GM19395 (cell line): ENCODE measurements around the gene IARS1.

Experiments used
- ATAC-seq: cut with Tn5 transposase; IDR thresholded peaks from one replicate; pipeline ENCODE4 v1.9.1; 2021; ENCODE audit warnings: mild to moderate bottlenecking, moderate library complexity; ENCODE audit not compliant: unreplicated experiment

IARS1 gene

GRCh38 chr9:92295827-92296258 lies 2.3 kb upstream of the IARS1 start:
- no peak for ATAC-seq

DNA sequence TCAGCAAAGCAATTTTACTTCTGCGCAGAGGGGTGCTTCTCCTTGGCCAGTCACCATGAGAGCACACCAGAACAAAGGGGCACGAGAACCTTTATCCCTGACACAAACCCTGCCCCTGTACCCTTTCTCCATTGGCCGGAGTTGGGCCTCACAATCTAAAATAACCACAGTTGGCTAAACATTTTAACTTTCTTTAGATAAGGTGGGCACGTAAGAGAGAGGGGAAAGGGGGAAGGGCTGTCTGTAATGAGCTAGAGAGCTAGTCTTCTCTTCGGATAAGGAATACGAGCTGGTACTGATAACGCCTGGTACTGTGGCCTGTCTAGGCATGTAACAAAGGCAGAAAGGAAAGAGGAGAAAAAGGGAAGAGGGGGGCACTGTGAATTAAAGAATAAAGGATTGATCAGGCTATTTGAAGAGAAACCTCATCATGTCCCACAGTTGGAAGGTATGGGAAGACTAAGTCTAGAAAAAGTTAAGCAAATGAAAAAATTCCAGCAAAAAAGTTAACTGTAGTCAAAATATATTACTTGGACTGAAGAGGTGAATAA lies 1.8 kb upstream of the IARS1 start:
- ATAC-seq, result no peak

DNA sequence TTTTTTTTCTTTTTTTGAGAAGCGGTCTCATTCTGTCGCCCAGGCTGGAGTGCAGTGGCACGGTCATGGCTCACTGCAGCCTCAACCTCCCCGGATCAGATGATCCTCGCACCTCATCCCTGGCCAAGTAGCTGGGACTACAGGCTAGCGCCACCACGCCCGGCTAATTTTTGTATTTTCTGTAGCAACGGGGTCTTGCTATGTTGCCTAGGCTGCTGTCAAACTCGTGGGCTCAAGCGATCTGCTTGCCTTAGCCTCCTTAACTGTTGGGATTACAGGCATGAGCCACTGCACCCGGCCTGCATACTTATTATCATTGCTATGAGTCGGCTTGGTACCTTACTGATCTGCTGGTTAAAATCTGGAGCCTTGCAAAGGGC lies 790 bp upstream of the IARS1 start:
- no peak for ATAC-seq

- no peak for ATAC-seq
These were observed 482 bp downstream of the IARS1 start for GRCh38 chr9:92293075-92293354.

GRCh38 chr9:92292338-92293074 lies 991 bp downstream of the IARS1 start:
- ATAC-seq, result no peak

GRCh38 chr9:92291577-92291976 lies 1.9 kb downstream of the IARS1 start:
- ATAC-seq, result no peak

GRCh38 chr9:92290785-92291429 lies 2.6 kb downstream of the IARS1 start:
- ATAC-seq, result no peak

DNA sequence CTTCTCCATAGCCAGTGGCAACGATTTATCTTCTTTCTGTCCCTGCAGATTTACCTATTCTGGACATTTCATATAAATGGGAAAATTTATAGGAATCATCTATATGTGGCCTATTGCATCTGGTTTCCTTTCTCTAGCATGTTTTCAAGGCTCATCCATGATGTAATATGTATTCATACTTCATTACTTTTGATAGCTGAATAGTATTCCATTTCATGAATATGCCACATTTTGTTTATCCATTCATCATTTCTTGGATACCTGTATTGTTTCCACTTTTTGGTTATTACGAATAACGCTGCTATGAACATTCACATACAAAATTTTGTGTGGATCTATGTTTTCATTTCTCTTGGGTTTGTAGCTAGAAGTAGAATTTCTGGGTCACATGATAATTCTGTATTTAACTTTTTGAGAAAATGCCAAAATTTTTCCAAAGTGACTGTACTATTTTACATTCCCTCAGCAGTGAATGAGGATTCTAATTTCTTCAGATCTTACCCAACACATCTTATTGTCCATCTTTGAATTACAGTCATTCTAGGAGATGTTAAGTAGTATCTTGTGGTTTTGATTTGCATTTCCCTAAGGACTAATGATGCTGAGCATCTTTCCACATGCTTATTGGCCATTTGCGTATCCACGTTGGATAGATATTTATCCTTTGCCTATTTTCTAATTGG lies 3.6 kb downstream of the IARS1 start:
- no peak for ATAC-seq

GRCh38 chr9:92279302-92279701 lies 14.2 kb downstream of the IARS1 start:
- no peak for ATAC-seq

- ATAC-seq, result no peak
These were observed 15.4 kb downstream of the IARS1 start for GRCh38 chr9:92278110-92278509.

- no peak for ATAC-seq
These were observed 17.0 kb downstream of the IARS1 start for GRCh38 chr9:92276331-92277032.

DNA sequence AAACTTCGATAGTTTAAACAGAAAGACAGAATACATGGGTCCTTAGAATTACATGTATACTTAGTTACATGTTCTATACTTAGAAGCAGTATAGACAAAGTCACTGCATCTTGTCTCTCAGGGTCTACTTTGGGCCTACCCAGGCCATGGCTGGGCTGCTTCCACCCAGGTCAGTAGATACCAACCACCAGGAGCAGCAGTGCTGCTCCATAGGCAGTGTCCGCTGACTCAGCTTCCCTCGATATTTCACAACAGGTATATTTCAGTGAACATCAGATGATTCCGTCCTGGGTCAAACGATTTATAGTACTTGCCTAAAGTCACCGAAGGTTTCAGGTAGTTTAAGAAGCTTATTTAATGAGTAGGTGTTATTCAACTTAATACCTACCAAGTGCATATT lies 18.0 kb downstream of the IARS1 start:
- ATAC-seq, result no peak

- no peak for ATAC-seq
These were observed 23.0 kb downstream of the IARS1 start for GRCh38 chr9:92270511-92270910.

- ATAC-seq, result no peak
These were observed 27.0 kb downstream of the IARS1 start for GRCh38 chr9:92266486-92266885.

DNA sequence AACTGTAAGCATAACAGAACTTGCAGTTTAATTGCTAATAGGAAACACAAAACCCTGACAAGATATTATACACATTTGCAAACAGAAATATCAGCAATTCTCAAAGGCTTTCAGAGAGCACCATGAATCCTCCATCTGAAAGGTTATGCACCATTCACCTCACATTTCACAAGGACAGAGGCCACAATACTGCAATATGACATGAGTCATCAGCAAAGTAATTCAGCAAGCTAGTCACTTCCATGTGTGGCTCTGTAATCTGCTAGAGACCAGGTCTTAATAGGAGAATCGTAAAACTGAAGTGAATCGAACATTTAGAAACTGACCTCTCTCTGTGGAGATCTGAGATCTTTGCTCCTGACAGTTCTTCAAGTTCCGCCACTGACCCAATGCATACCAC lies 28.3 kb downstream of the IARS1 start:
- ATAC-seq, result no peak

DNA sequence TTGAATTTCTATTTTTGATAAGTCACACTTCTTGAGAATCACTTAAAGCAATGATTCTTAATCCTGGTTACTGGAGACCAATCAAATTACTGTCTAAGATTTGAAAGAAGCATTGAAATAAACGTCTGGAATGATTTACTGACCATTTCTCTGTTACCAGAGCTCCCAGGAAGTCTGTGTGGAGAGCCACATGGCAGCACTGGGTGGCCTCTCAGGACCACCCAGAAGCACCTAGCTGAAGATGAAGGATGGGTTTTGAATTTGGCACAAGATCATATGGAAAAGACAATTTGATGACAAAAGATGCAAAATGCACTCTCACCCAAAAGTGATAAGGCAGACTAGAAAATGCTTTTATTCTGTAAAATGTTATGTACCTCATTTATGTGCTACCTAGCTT lies 30.4 kb downstream of the IARS1 start:
- ATAC-seq, result no peak

DNA sequence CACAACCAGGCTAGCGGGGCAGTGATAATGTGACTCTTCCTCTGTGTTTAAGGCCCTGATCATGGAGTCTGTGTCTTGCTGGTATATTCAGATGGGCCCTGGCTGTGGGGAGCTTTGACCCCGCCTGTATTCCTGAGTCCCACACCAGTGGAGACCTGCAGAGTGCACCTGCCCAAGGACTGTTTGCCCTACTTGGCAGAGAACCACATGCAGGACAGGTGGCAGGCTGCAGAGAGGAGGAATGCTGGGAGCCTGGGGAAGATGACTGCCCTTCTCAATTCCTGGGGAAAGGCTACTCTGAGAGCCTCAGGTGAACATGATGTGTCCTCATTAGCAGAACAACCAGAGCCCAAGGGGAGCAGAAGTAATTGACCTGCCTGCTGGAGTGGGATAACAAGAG lies 36.2 kb downstream of the IARS1 start:
- no peak for ATAC-seq

GRCh38 chr9:92254381-92255337 lies 38.8 kb downstream of the IARS1 start:
- no peak for ATAC-seq

DNA sequence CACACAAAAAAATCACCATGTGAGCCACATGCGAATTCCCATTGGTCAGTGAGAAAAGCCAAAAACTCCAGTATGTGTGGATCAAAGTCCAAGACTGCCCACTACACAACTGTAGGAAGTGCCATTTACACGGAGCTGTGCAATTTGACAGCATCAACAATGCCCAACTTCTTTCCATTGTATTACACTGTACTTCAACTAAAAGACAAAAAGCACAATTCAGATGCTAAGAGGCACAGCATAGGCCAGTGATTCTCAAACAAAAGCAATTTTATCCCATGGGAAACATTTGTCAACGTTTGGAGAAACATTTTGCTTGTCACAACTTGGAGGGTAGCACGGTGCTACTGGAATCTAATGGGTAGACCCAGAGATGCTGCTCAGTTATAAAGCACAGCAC lies 39.8 kb downstream of the IARS1 start:
- no peak for ATAC-seq

DNA sequence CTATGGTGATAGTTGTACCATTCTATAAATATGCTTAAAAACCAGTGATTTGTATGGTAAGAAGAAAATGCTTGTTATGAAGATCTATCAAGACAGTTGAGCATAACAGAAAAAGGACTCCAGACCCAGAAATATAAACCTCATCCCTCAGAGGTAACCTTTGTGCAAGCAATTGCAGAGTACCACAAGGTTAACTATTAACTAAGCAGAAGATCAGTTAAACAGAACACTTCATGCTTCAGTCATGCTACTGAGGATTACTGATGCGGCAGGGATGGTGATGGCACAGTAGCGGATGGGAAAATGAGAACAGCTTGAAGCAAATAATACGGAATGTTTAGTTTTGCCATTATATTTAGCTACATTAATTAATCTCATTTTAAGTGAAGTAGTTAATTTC lies 45.5 kb downstream of the IARS1 start:
- ATAC-seq, result no peak
